ENCODE data around the gene MORN5. TPM values are rescaled to one million over a fixed set of nuclear protein-coding genes. Genes with fewer than 3 reads are reported as not detected.

The MORN5 gene
- total and polyA plus RNA-seq, 2 donors (not counting 1 experiment from before 2014, with no cell fraction given), result 0.33 TPM; not detected in 1

DNA sequence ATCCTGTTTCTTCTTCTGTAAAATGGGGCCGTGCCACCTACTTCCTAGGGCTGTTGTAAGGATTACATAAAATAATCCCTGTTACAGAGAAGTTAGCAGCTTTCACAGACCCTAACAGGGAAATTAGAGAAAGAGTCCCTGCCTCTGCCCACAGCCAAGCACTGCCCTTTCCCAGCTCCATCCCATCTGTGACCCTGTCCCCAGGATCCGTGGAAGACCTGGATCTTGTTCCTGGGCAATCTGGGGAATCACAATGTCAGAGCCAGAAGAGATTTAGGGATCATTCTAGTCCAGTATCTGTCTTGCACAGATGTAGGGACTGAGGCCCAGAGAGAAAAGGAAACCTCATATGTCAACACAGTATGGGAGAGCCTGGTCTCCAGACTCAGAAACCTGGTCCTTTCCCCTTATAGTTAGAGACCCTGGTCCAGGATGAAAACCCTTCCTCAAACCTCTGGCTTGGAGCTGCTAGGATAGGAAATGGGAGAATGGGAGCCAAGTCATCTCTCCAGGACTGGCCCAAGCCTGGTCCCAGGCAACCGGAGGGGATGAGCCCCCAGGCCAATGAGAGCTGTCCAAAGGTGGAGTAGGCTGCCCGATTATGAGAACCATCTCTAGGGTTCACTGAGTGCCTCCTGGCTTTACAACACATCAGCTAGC is 56.6 kb downstream of the MORN5 start:
- H3K27me3 ChIP-seq (ENCODE audit: control insufficient read depth, insufficient read depth, low read length), result peaks cover 88% of the 10 kb centered on the region
- H3K4me1 ChIP-seq (ENCODE audit: control insufficient read depth, extremely low read depth, insufficient read depth, low read length), result peaks cover 2% of the 10 kb centered on the region
- no peaks in the 10 kb centered on the region for H3K79me2 ChIP-seq (ENCODE audit: control insufficient read depth, insufficient read depth, low read length)
- DNase-seq (ENCODE audit: low read depth in 2 of 2), result no peak
- H4K20me1 ChIP-seq (ENCODE audit: control insufficient read depth, extremely low read depth, insufficient read depth, low read length), result no peaks in the 10 kb centered on the region
- TF ChIP-seq, protein P1, sequence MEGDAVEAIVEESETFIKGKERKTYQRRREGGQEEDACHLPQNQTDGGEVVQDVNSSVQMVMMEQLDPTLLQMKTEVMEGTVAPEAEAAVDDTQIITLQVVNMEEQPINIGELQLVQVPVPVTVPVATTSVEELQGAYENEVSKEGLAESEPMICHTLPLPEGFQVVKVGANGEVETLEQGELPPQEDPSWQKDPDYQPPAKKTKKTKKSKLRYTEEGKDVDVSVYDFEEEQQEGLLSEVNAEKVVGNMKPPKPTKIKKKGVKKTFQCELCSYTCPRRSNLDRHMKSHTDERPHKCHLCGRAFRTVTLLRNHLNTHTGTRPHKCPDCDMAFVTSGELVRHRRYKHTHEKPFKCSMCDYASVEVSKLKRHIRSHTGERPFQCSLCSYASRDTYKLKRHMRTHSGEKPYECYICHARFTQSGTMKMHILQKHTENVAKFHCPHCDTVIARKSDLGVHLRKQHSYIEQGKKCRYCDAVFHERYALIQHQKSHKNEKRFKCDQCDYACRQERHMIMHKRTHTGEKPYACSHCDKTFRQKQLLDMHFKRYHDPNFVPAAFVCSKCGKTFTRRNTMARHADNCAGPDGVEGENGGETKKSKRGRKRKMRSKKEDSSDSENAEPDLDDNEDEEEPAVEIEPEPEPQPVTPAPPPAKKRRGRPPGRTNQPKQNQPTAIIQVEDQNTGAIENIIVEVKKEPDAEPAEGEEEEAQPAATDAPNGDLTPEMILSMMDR (conservative IDR thresholded peaks at IDR 0.05 in 1 of 2, IDR thresholded peaks at IDR 0.05 in 1 of 2; ENCODE audit: low read depth in 1 of 2, low read length in 2 of 2), result no peak
- TF ChIP-seq EZH2 (IDR thresholded peaks at IDR 0.05; ENCODE audit: low read length, missing control alignments), result peak; percentile 63
- H3K9ac ChIP-seq (ENCODE audit: insufficient read depth, low read length), result no peak overlapping the region
- H2AFZ ChIP-seq (ENCODE audit: low read length), result no peak overlapping the region
- H3K4me3 ChIP-seq (replicated peaks in 1 of 4; ENCODE audit: control extremely low read depth in 1 of 4, insufficient read depth in 1 of 4, low read depth in 3 of 4, low read length in 4 of 4), result no peak overlapping the region
- H3K36me3 ChIP-seq (ENCODE audit: control insufficient read depth, insufficient read depth, low read length), result no peaks in the 10 kb centered on the region
- H3K27ac ChIP-seq (ENCODE audit: insufficient read depth, low read length), result no peak overlapping the region
- H3K4me2 ChIP-seq (ENCODE audit: extremely low read depth, insufficient read depth, low read length), result no peak overlapping the region
- H3K9me3 ChIP-seq (ENCODE audit: control insufficient read depth, insufficient read depth, low read depth, low read length), result no peaks in the 10 kb centered on the region

DNA sequence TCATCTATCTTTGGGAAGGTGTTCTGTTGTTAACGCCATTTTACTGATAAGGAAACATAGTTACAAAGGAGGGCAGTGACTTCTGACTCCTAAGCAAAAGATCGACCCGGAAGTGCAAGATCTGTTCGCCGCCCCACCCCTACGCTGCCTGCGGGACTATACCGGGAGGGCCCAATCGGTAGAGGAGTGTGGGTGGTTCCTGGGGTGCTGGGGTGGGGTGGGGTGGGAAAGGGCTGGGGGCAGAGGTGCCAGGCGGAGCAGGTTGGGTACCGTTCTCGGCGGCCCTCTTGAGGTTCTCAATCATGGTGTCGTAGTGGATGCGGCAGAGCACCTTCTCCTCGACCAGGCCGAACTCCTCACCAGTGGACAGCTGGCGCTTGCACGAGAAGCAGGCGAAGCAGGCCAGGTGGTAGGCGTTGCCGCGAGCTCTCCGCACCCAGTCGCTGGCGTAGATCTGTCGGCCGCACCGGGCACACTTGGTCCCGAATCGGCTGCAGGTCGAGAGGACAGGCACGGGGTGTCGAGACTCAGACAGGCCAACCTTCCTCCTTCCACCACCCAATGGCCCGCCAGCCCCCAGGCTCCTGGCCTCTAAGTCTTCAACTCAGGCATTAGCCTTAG is 57.2 kb downstream of the MORN5 start:
- no peak overlapping the region for H3K9ac ChIP-seq (ENCODE audit: insufficient read depth, low read length)
- no peak overlapping the region for H3K4me2 ChIP-seq (ENCODE audit: extremely low read depth, insufficient read depth, low read length)
- peaks cover 2% of the 10 kb centered on the region for H3K4me1 ChIP-seq (ENCODE audit: control insufficient read depth, extremely low read depth, insufficient read depth, low read length)
- H2AFZ ChIP-seq (ENCODE audit: low read length), result no peak overlapping the region
- H4K20me1 ChIP-seq (ENCODE audit: control insufficient read depth, extremely low read depth, insufficient read depth, low read length), result no peaks in the 10 kb centered on the region
- peak; percentile 69 for TF ChIP-seq EZH2 (IDR thresholded peaks at IDR 0.05; ENCODE audit: low read length, missing control alignments)
- TF ChIP-seq, protein P1 (conservative IDR thresholded peaks at IDR 0.05 in 1 of 2, IDR thresholded peaks at IDR 0.05 in 1 of 2; ENCODE audit: low read depth in 1 of 2, low read length in 2 of 2), result no peak
- H3K27me3 ChIP-seq (ENCODE audit: control insufficient read depth, insufficient read depth, low read length), result peaks cover 88% of the 10 kb centered on the region
- H3K79me2 ChIP-seq (ENCODE audit: control insufficient read depth, insufficient read depth, low read length), result no peaks in the 10 kb centered on the region
- no peak for DNase-seq (ENCODE audit: low read depth in 2 of 2)
- H3K27ac ChIP-seq (ENCODE audit: insufficient read depth, low read length), result no peak overlapping the region
- H3K9me3 ChIP-seq (ENCODE audit: control insufficient read depth, insufficient read depth, low read depth, low read length), result no peaks in the 10 kb centered on the region
- H3K4me3 ChIP-seq (replicated peaks in 1 of 4; ENCODE audit: control extremely low read depth in 1 of 4, insufficient read depth in 1 of 4, low read depth in 3 of 4, low read length in 4 of 4), result no peak overlapping the region
- no peaks in the 10 kb centered on the region for H3K36me3 ChIP-seq (ENCODE audit: control insufficient read depth, insufficient read depth, low read length)

DNA sequence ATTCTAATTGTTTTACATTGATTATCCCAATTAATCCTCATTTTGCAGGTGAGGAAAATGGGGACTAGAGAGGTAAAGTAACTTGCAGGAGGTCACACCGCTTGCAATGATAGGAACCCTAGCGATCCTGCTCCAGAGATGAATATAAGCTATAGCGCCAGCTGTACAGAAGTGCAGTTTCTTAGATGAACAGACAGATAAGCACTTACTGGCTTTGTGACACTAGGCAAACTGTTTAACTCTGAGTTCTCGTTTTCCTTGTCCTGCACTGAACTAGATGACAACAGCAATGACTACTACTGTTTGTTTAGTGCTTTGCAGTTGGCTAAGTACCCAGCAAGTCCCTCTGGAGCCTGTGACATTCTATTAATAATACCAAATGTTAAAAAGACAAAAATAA is 57.9 kb downstream of the MORN5 start:
- H3K36me3 ChIP-seq (ENCODE audit: control insufficient read depth, insufficient read depth, low read length), result no peaks in the 10 kb centered on the region
- no peak overlapping the region for H3K4me3 ChIP-seq (replicated peaks in 1 of 4; ENCODE audit: control extremely low read depth in 1 of 4, insufficient read depth in 1 of 4, low read depth in 3 of 4, low read length in 4 of 4)
- H3K79me2 ChIP-seq (ENCODE audit: control insufficient read depth, insufficient read depth, low read length), result no peaks in the 10 kb centered on the region
- peaks cover 88% of the 10 kb centered on the region for H3K27me3 ChIP-seq (ENCODE audit: control insufficient read depth, insufficient read depth, low read length)
- TF ChIP-seq, protein P1 (conservative IDR thresholded peaks at IDR 0.05 in 1 of 2, IDR thresholded peaks at IDR 0.05 in 1 of 2; ENCODE audit: low read depth in 1 of 2, low read length in 2 of 2), result no peak
- TF ChIP-seq EZH2 (IDR thresholded peaks at IDR 0.05; ENCODE audit: low read length, missing control alignments), result no peak
- no peak overlapping the region for H3K27ac ChIP-seq (ENCODE audit: insufficient read depth, low read length)
- H3K9ac ChIP-seq (ENCODE audit: insufficient read depth, low read length), result no peak overlapping the region
- no peak overlapping the region for H2AFZ ChIP-seq (ENCODE audit: low read length)
- DNase-seq (ENCODE audit: low read depth in 2 of 2), result no peak
- H3K9me3 ChIP-seq (ENCODE audit: control insufficient read depth, insufficient read depth, low read depth, low read length), result no peaks in the 10 kb centered on the region
- H3K4me2 ChIP-seq (ENCODE audit: extremely low read depth, insufficient read depth, low read length), result no peak overlapping the region
- H4K20me1 ChIP-seq (ENCODE audit: control insufficient read depth, extremely low read depth, insufficient read depth, low read length), result no peaks in the 10 kb centered on the region
- H3K4me1 ChIP-seq (ENCODE audit: control insufficient read depth, extremely low read depth, insufficient read depth, low read length), result peaks cover 2% of the 10 kb centered on the region

Measured in fibroblast of lung (primary cell).